ENCODE measurements around the gene NPM1. TPM values are rescaled to one million over a fixed set of nuclear protein-coding genes. Genes with fewer than 3 reads are reported as not detected.

Gene NPM1
- total RNA-seq (2021): 3,020 and 3,122 TPM in 2 replicates
- long read RNA-seq, transcript NPM1-203 (10 exons, 1,598 nt): minor isoform, 811 of 14,044 reads
- long read RNA-seq, transcript NPM1-202 (10 exons, 1,237 nt): minor isoform, 244 of 14,044 reads
- long read RNA-seq, transcript NPM1-201 (11 exons, 1,758 nt): major isoform, 12,649 of 14,044 reads
- long read RNA-seq, partial matches to known transcripts: 34 of 14,044 reads
- long read RNA-seq, other reads (novel, unspliced or antisense): 303 of 14,044 reads

- Histone ChIP-seq H2BK15ac (ENCODE audit: low read depth, low read length) (no peak within 1 kb of the TSS), H3K27ac (ENCODE audit: insufficient read length, low read depth, low read length) (peak within 1 kb of the TSS; percentile 94), H2AK5ac (ENCODE audit: insufficient read length, low read length) (peak within 1 kb of the TSS; percentile 21), H3K9me3 (ENCODE audit: control insufficient read depth, low read depth, low read length) (no peaks in the 10 kb centered on the region), H3K18ac (ENCODE audit: insufficient read length, low read depth, low read length) (peak within 1 kb of the TSS; percentile 97), H4K8ac (replicated peaks; ENCODE audit: insufficient read length, low read depth, low read length) (no peak within 1 kb of the TSS), H3K79me1 (ENCODE audit: insufficient read depth, low read depth, low read length, poor library complexity, severe bottlenecking) (no peaks in the 10 kb centered on the region), H4K5ac (ENCODE audit: insufficient read length, low read depth, low read length) (peak within 1 kb of the TSS; percentile 95), H3K9ac (ENCODE audit: extremely low read depth, insufficient read length, low read length) (peak within 1 kb of the TSS; percentile 100), H2BK12ac (ENCODE audit: insufficient read length, low read depth, low read length) (peak within 1 kb of the TSS; percentile 53), H2BK120ac (ENCODE audit: low read depth, low read length, poor library complexity, severe bottlenecking) (peak within 1 kb of the TSS; percentile 95), H3K27me3 (ENCODE audit: insufficient read depth, low read length) (no peaks in the 10 kb centered on the region), H4K20me1 (ENCODE audit: control insufficient read depth, insufficient read depth, insufficient read length) (no peaks in the 10 kb centered on the region), H3K4me1 (ENCODE audit: insufficient read depth, low read length) (0 out of 2 replicates have a peak, but pooled peaks cover 4% of the 10 kb centered on the region), H3K56ac (ENCODE audit: insufficient read length, low read depth, low read length) (peak within 1 kb of the TSS; percentile 94), H4K91ac (ENCODE audit: insufficient read length, low read depth, low read length) (peak within 1 kb of the TSS; percentile 80), H2BK20ac (ENCODE audit: low read depth, low read length, poor library complexity, severe bottlenecking) (no peak within 1 kb of the TSS), H3K23me2 (ENCODE audit: insufficient read length, low read depth, low read length, poor library complexity, severe bottlenecking) (no peaks in the 10 kb centered on the region), H2BK5ac (ENCODE audit: insufficient read length, low read length) (peak within 1 kb of the TSS; percentile 80), H3K14ac (ENCODE audit: insufficient read depth, low read length) (peak within 1 kb of the TSS; percentile 99), H3T11ph (ENCODE audit: low read length) (peak within 1 kb of the TSS; percentile 96), H3K23ac (ENCODE audit: insufficient read length, low read depth, low read length) (peak within 1 kb of the TSS; percentile 36), H3K79me2 (ENCODE audit: insufficient read depth, low read length) (peaks cover 47% of the 10 kb centered on the region), H3K4me2 (ENCODE audit: insufficient read depth, insufficient read length, low read length) (peak within 1 kb of the TSS; percentile 97), H3K4ac (ENCODE audit: low read depth, low read length) (peak within 1 kb of the TSS; percentile 67; the same call in 1 of the 2 replicates), H2AFZ (ENCODE audit: low read length) (no peak within 1 kb of the TSS)
- Mint-ChIP-seq H3K27me3 (ENCODE audit: low read depth) (peaks cover 7% of the 10 kb centered on the region), H3K27ac (peak within 1 kb of the TSS; percentile 99 to 100 (median 100)), H3K36me3 (ENCODE audit: insufficient read depth in 1 of 3, low read depth in 3 of 3) (peaks cover 39 to 49% (median 48%) of the 10 kb centered on the region in 3 experiments), H3K4me1 (peaks cover 23 to 37% of the 10 kb centered on the region in 2 experiments), H3K9me3 (peaks cover 4 to 11% of the 10 kb centered on the region in 2 experiments), H3K4me3 (peak within 1 kb of the TSS; percentile 98 to 99)
- WGBS (ENCODE audit: extremely low coverage, insufficient read length, low lambda C conversion rate): no CpG with 5 or more reads among the region's 56 CpGs
- no peak for TF ChIP-seq CTCF (conservative IDR thresholded peaks at IDR 0.05)
- peak; percentile 99 for DNase-seq
Observed at GRCh38 chr5:171387345-171387969, at the start of gene NPM1. NPM1 (plus strand) TSS chr5:171387849; CDS start chr5:171387949, 100 bp downstream.
